Tibial nerve (tissue), 4 donors: ENCODE measurements around the gene ETFA.

Experiments
- CTCF ChIP-seq, 5 experiments: fragments of 200-600 bp in 3 of 5; fragments of 450-650 bp in 2 of 5; sonication (generic) in 3 of 5; IDR thresholded peaks; one replicate each; pipeline ENCODE4 v1.5.1; 2016 to 2019; ENCODE audit warnings: antibody characterized with exemption in 5 of 5, mild to moderate bottlenecking in 3 of 5, moderate library complexity in 2 of 5
- EP300 ChIP-seq, 2 donors: sonication (generic); formaldehyde crosslinking; IDR thresholded peaks; one replicate each; pipeline ENCODE4 v1.6.1; 2017; ENCODE audit warnings: antibody characterized with exemption in 2 of 2, mild to moderate bottlenecking in 1 of 2
- POLR2A ChIP-seq, 2 donors: fragments of 450-650 bp; IDR thresholded peaks; one replicate each; pipeline ENCODE4 v1.6.1; 2017; ENCODE audit warnings: antibody characterized with exemption in 2 of 2, mild to moderate bottlenecking in 2 of 2, moderate library complexity in 2 of 2

- TF ChIP-seq CTCF (IDR thresholded peaks at IDR 0.05) (no peak), POLR2A (IDR thresholded peaks at IDR 0.05) (no peak), EP300 (IDR thresholded peaks at IDR 0.05) (no peak)
Measured at GRCh38 chr15:76325704-76326103, 14.4 kb upstream of the ETFA start.
